Measurements from ENCODE around the gene UBE2G1. TPM values are rescaled to one million over a fixed set of nuclear protein-coding genes. Genes with fewer than 3 reads are reported as not detected.

UBE2G1 gene
- total and polyA plus RNA-seq, 9 of the 15 experiments (the other 6 are each of a cell fraction or from before 2014, with no cell fraction given), result 10.1 to 65.9 (median 29.7) TPM

DNA sequence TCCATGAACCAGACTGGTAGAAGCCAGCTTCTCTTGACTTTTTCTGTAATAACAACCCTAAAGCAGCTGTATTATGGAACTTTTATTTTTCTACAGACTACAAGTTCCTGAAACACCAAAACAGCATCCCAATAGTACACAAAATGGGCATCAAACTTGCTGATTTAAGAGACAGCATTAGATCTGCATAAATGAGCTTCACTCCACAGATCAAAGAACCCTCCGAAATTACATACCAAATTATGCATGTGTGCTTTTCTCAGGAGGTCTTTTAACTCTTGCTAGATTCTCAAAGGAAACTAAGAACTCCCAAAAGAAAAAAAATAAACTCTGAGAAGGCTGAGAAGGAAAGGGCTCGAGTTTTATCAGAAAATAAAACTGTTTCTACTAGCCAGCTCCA is 12.3 kb downstream of the UBE2G1 start:
- no peaks in the 10 kb centered on the region for H3K27me3 ChIP-seq (ENCODE audit: control insufficient read depth in 2 of 2, insufficient read depth in 2 of 2, low read length in 2 of 2)
- ATAC-seq (no peak), DNase-seq (ENCODE audit: extremely low read depth in 1 of 4, low spot score in 3 of 4) (no peak), FAIRE-seq (no peak)
- H3K4me1 ChIP-seq (replicated peaks in 1 of 2; ENCODE audit: control insufficient read depth in 2 of 2, insufficient read depth in 2 of 2, low read length in 2 of 2), result peaks cover 4 to 5% of the 10 kb centered on the region in 2 experiments; a peak in 3 of 5 replicates
- 0 out of 2 replicates have a peak, but pooled peaks cover 5% of the 10 kb centered on the region for H4K20me1 ChIP-seq (replicated peaks; ENCODE audit: control insufficient read depth, insufficient read depth, low read length)
- peaks cover 6% of the 10 kb centered on the region; the same call in 1 of the 3 replicates for H3K36me3 ChIP-seq (ENCODE audit: control insufficient read depth, insufficient read depth, low read length)
- H3K79me2 ChIP-seq (ENCODE audit: control insufficient read depth, insufficient read depth, low read length), result peaks cover 87% of the 10 kb centered on the region
- in situ Hi-C loops (cut with MboI) (no loop called here), intact Hi-C loops (cut with micrococcal nuclease) (no loop called here)
- no peak overlapping the region for H3K4me3 ChIP-seq
- no peak overlapping the region for H3K9ac ChIP-seq (ENCODE audit: insufficient read depth in 1 of 2, low read depth in 2 of 2, low read length in 2 of 2)
- CTCF ChIA-PET (ENCODE audit: low intra/inter-chr PET ratio), result no interaction called here
- no TSS peak for BruUV-seq (replicated peaks)
- H3K4me2 ChIP-seq (ENCODE audit: insufficient read depth, low read length), result no peak overlapping the region
- H3K27ac ChIP-seq (ENCODE audit: extremely low read depth, low read depth, low read length), result no peak overlapping the region
- no peaks in the 10 kb centered on the region for H3K9me3 ChIP-seq (replicated peaks; ENCODE audit: control insufficient read depth, insufficient read depth, low read depth, low read length)
- POLR2A ChIA-PET, result interaction anchor here (0.6 kb wide), 1 partner anchor 9 kb away, joined by 3 read pairs; no protein-coding TSS in a partner anchor
- no peak overlapping the region for H2AFZ ChIP-seq (ENCODE audit: low read depth, low read length)
- H3K9me1 ChIP-seq (ENCODE audit: control insufficient read depth, insufficient read depth, low read length), result no peaks in the 10 kb centered on the region
- 71% methylated on average over 2 of the region's 2 CpGs for WGBS (ENCODE audit: insufficient coverage, low coverage, missing lambda C conversion rate)
- TF ChIP-seq HES1 (IDR thresholded peaks at IDR 0.05; ENCODE audit: low read depth) (no peak), ZNF57 (CRISPR knock-in tag; IDR thresholded peaks at IDR 0.05) (no peak), JUND (IDR thresholded peaks at IDR 0.05; ENCODE audit: borderline replicate concordance, low read depth, low read length) (no peak), JUND (tag; IDR thresholded peaks at IDR 0.05; ENCODE audit: borderline replicate concordance, low read depth, low read length) (no peak), PHTF2 (CRISPR knock-in tag; IDR thresholded peaks at IDR 0.05) (no peak), ZNF140 (CRISPR knock-in tag; IDR thresholded peaks at IDR 0.05) (no peak), ZNF316 (IDR thresholded peaks at IDR 0.05) (no peak), ZNF197 (CRISPR knock-in tag; IDR thresholded peaks at IDR 0.05; ENCODE audit: low read depth) (no peak), RREB1 (CRISPR knock-in tag; IDR thresholded peaks at IDR 0.05) (no peak)
- TF ChIP-seq, protein P1, sequence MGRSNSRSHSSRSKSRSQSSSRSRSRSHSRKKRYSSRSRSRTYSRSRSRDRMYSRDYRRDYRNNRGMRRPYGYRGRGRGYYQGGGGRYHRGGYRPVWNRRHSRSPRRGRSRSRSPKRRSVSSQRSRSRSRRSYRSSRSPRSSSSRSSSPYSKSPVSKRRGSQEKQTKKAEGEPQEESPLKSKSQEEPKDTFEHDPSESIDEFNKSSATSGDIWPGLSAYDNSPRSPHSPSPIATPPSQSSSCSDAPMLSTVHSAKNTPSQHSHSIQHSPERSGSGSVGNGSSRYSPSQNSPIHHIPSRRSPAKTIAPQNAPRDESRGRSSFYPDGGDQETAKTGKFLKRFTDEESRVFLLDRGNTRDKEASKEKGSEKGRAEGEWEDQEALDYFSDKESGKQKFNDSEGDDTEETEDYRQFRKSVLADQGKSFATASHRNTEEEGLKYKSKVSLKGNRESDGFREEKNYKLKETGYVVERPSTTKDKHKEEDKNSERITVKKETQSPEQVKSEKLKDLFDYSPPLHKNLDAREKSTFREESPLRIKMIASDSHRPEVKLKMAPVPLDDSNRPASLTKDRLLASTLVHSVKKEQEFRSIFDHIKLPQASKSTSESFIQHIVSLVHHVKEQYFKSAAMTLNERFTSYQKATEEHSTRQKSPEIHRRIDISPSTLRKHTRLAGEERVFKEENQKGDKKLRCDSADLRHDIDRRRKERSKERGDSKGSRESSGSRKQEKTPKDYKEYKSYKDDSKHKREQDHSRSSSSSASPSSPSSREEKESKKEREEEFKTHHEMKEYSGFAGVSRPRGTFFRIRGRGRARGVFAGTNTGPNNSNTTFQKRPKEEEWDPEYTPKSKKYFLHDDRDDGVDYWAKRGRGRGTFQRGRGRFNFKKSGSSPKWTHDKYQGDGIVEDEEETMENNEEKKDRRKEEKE (IDR thresholded peaks at IDR 0.05; ENCODE audit: borderline replicate concordance in 1 of 2, control insufficient read depth in 1 of 2, low read depth in 2 of 2, low read length in 1 of 2), result no peak
- TF ChIP-seq, protein P2, sequence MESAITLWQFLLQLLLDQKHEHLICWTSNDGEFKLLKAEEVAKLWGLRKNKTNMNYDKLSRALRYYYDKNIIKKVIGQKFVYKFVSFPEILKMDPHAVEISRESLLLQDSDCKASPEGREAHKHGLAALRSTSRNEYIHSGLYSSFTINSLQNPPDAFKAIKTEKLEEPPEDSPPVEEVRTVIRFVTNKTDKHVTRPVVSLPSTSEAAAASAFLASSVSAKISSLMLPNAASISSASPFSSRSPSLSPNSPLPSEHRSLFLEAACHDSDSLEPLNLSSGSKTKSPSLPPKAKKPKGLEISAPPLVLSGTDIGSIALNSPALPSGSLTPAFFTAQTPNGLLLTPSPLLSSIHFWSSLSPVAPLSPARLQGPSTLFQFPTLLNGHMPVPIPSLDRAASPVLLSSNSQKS (CRISPR knock-in tag; IDR thresholded peaks at IDR 0.05), result no peak

Data from K562 (cell line).